IPS-15b (cell line): ENCODE measurements around the gene PGS1.

ENCODE experiments used
- H3K27me3 ChIP-seq: one replicate; pipeline ENCODE4 v1.6.1; 2013; ENCODE audit warnings: low read length; ENCODE audit not compliant: control insufficient read depth, insufficient read depth
- H3K36me3 ChIP-seq: one replicate; pipeline ENCODE4 v1.6.1; 2013; ENCODE audit warnings: low read length; ENCODE audit not compliant: control insufficient read depth, insufficient read depth
- H3K4me1 ChIP-seq: one replicate; pipeline ENCODE4 v1.6.1; 2013; ENCODE audit warnings: mild to moderate bottlenecking, low read length; ENCODE audit not compliant: control insufficient read depth, insufficient read depth
- H3K4me3 ChIP-seq: one replicate; pipeline ENCODE4 v1.5.1; 2013; ENCODE audit warnings: low read depth, low read length
- H3K9ac ChIP-seq: one replicate; pipeline ENCODE4 v1.6.1; 2013; ENCODE audit warnings: low read depth, mild to moderate bottlenecking, low read length
- H3K9me3 ChIP-seq: one replicate; pipeline ENCODE4 v1.6.1; 2013; ENCODE audit warnings: mild to moderate bottlenecking, low read length; ENCODE audit not compliant: control insufficient read depth, insufficient read depth

The PGS1 gene

GRCh38 chr17:78428836-78429617, 50.6 kb downstream of the PGS1 start:
- H3K9me3 ChIP-seq: no peaks in the 10 kb centered on the region
- no peak overlapping the region for H3K9ac ChIP-seq

GRCh38 chr17:78429618-78429995, 51.2 kb downstream of the PGS1 start:
- Histone ChIP-seq H3K4me1 (peaks cover 6% of the 10 kb centered on the region), H3K9ac (no peak overlapping the region), H3K9me3 (no peaks in the 10 kb centered on the region), H3K36me3 (peaks cover 20% of the 10 kb centered on the region), H3K27me3 (no peaks in the 10 kb centered on the region), H3K4me3 (no peak overlapping the region)

More at GRCh38 chr17:78428836-78429617, 50.6 kb downstream of the PGS1 start:
- H3K36me3 ChIP-seq: peaks cover 26% of the 10 kb centered on the region
- H3K4me1 ChIP-seq: peaks cover 2% of the 10 kb centered on the region
- no peak overlapping the region for H3K4me3 ChIP-seq
- no peaks in the 10 kb centered on the region for H3K27me3 ChIP-seq

- H3K4me1 ChIP-seq: peaks cover 7% of the 10 kb centered on the region
- no peaks in the 10 kb centered on the region for H3K9me3 ChIP-seq
- no peaks in the 10 kb centered on the region for H3K27me3 ChIP-seq
- H3K4me3 ChIP-seq: no peak overlapping the region
- peaks cover 8% of the 10 kb centered on the region for H3K36me3 ChIP-seq
- no peak overlapping the region for H3K9ac ChIP-seq
These were observed 52.6 kb downstream of the PGS1 start for GRCh38 chr17:78430892-78431691.

- H3K9ac ChIP-seq: no peak overlapping the region
- peaks cover 7% of the 10 kb centered on the region for H3K4me1 ChIP-seq
- H3K9me3 ChIP-seq: no peaks in the 10 kb centered on the region
- H3K4me3 ChIP-seq: no peak overlapping the region
- peaks cover 5% of the 10 kb centered on the region for H3K36me3 ChIP-seq
- H3K27me3 ChIP-seq: no peaks in the 10 kb centered on the region
These were observed 53.2 kb downstream of the PGS1 start for GRCh38 chr17:78431692-78431958.

- peaks cover 7% of the 10 kb centered on the region for H3K4me1 ChIP-seq
- H3K9me3 ChIP-seq: no peaks in the 10 kb centered on the region
- H3K4me3 ChIP-seq: no peak overlapping the region
- no peaks in the 10 kb centered on the region for H3K27me3 ChIP-seq
- peaks cover 5% of the 10 kb centered on the region for H3K36me3 ChIP-seq
- H3K9ac ChIP-seq: no peak overlapping the region
These were observed 54.0 kb downstream of the PGS1 start for GRCh38 chr17:78432226-78433012.

GRCh38 chr17:78433013-78433727, 54.7 kb downstream of the PGS1 start:
- Histone ChIP-seq H3K4me3 (no peak overlapping the region), H3K4me1 (peaks cover 7% of the 10 kb centered on the region), H3K9me3 (no peaks in the 10 kb centered on the region), H3K36me3 (peaks cover 5% of the 10 kb centered on the region), H3K9ac (no peak overlapping the region), H3K27me3 (no peaks in the 10 kb centered on the region)

- no peaks in the 10 kb centered on the region for H3K9me3 ChIP-seq
- H3K9ac ChIP-seq: no peak overlapping the region
- H3K27me3 ChIP-seq: no peaks in the 10 kb centered on the region
- peaks cover 7% of the 10 kb centered on the region for H3K4me1 ChIP-seq
- H3K4me3 ChIP-seq: no peak overlapping the region
- peaks cover 5% of the 10 kb centered on the region for H3K36me3 ChIP-seq
These were observed 55.4 kb downstream of the PGS1 start for GRCh38 chr17:78433780-78434335.

- H3K27me3 ChIP-seq: no peaks in the 10 kb centered on the region
- no peak overlapping the region for H3K4me3 ChIP-seq
- peaks cover 7% of the 10 kb centered on the region for H3K4me1 ChIP-seq
- no peak overlapping the region for H3K9ac ChIP-seq
- H3K36me3 ChIP-seq: peaks cover 2% of the 10 kb centered on the region
- H3K9me3 ChIP-seq: no peaks in the 10 kb centered on the region
These were observed 56.2 kb downstream of the PGS1 start for GRCh38 chr17:78434455-78435329.

- Histone ChIP-seq H3K27me3 (no peaks in the 10 kb centered on the region), H3K9me3 (no peaks in the 10 kb centered on the region), H3K36me3 (no peaks in the 10 kb centered on the region), H3K4me3 (no peak overlapping the region), H3K9ac (no peak overlapping the region), H3K4me1 (peaks cover 7% of the 10 kb centered on the region)
These were observed 57.0 kb downstream of the PGS1 start for GRCh38 chr17:78435330-78436005.

GRCh38 chr17:78437508-78438169, 59.2 kb downstream of the PGS1 start:
- no peaks in the 10 kb centered on the region for H3K9me3 ChIP-seq
- H3K9ac ChIP-seq: no peak overlapping the region
- no peak overlapping the region for H3K4me3 ChIP-seq
- H3K4me1 ChIP-seq: peaks cover 5% of the 10 kb centered on the region
- H3K27me3 ChIP-seq: no peaks in the 10 kb centered on the region
- no peaks in the 10 kb centered on the region for H3K36me3 ChIP-seq
